ENCODE measurements around the gene CAV1.
A peak's percentile ranks its signal among the peaks of the same experiment; 100 is the strongest.

Gene CAV1

GRCh38 chr7:116535416-116535815 is 10.6 kb downstream of the CAV1 start:
- peaks cover 4 to 12% of the 10 kb centered on the region in 2 donors for H3K9me3 Mint-ChIP-seq
- H3K27me3 Mint-ChIP-seq = peaks cover 51% of the 10 kb centered on the region
- no peak overlapping the region for H3K4me3 Mint-ChIP-seq
- H3K27ac Mint-ChIP-seq = no peak overlapping the region
- no peaks in the 10 kb centered on the region for H3K4me1 Mint-ChIP-seq
- ATAC-seq (no peak), DNase-seq (no peak)

GRCh38 chr7:116538138-116538537 is 13.3 kb downstream of the CAV1 start:
- no peak overlapping the region for H3K27ac Mint-ChIP-seq
- H3K9me3 Mint-ChIP-seq = peaks cover 4 to 12% of the 10 kb centered on the region in 2 donors
- no peaks in the 10 kb centered on the region for H3K4me1 Mint-ChIP-seq
- ATAC-seq (no peak), DNase-seq (no peak)
- H3K27me3 Mint-ChIP-seq = peaks cover 46% of the 10 kb centered on the region
- H3K4me3 Mint-ChIP-seq = no peak overlapping the region

GRCh38 chr7:116539879-116540278 is 15.0 kb downstream of the CAV1 start:
- Mint-ChIP-seq H3K27me3 (peaks cover 53% of the 10 kb centered on the region), H3K4me1 (no peaks in the 10 kb centered on the region), H3K9me3 (peaks cover 4 to 12% of the 10 kb centered on the region in 2 donors), H3K27ac (no peak overlapping the region), H3K4me3 (no peak overlapping the region)
- no peak for ATAC-seq
- no peak for DNase-seq

- Mint-ChIP-seq H3K27me3 (peaks cover 52% of the 10 kb centered on the region), H3K4me3 (no peak overlapping the region), H3K27ac (no peak overlapping the region), H3K4me1 (no peaks in the 10 kb centered on the region), H3K9me3 (peaks cover 4 to 12% of the 10 kb centered on the region in 2 donors)
- ATAC-seq (no peak), DNase-seq (no peak)
Measured at GRCh38 chr7:116540743-116541142, 15.9 kb downstream of the CAV1 start.

- H3K4me1 Mint-ChIP-seq = no peaks in the 10 kb centered on the region
- DNase-seq = no peak
- ATAC-seq = no peak
- peaks cover 52% of the 10 kb centered on the region for H3K27me3 Mint-ChIP-seq
- no peak overlapping the region for H3K27ac Mint-ChIP-seq
- peaks cover 4 to 12% of the 10 kb centered on the region in 2 donors for H3K9me3 Mint-ChIP-seq
- H3K4me3 Mint-ChIP-seq = no peak overlapping the region
Measured at GRCh38 chr7:116541951-116542350, 17.1 kb downstream of the CAV1 start.

- Mint-ChIP-seq H3K9me3 (peaks cover 4 to 12% of the 10 kb centered on the region in 2 donors), H3K4me3 (no peak overlapping the region), H3K27ac (no peak overlapping the region), H3K4me1 (no peaks in the 10 kb centered on the region), H3K27me3 (peaks cover 51% of the 10 kb centered on the region)
- DNase-seq (no peak), ATAC-seq (no peak)
Measured at GRCh38 chr7:116542618-116543017, 17.8 kb downstream of the CAV1 start.

GRCh38 chr7:116543664-116544063 is 18.8 kb downstream of the CAV1 start:
- H3K4me3 Mint-ChIP-seq = no peak overlapping the region
- no peak overlapping the region for H3K27ac Mint-ChIP-seq
- DNase-seq = no peak
- H3K9me3 Mint-ChIP-seq = peaks cover 4 to 8% of the 10 kb centered on the region in 2 donors
- peaks cover 51% of the 10 kb centered on the region for H3K27me3 Mint-ChIP-seq
- no peak for ATAC-seq
- no peaks in the 10 kb centered on the region for H3K4me1 Mint-ChIP-seq

- no peak overlapping the region for H3K4me3 Mint-ChIP-seq
- no peaks in the 10 kb centered on the region for H3K4me1 Mint-ChIP-seq
- H3K27me3 Mint-ChIP-seq = peaks cover 47% of the 10 kb centered on the region
- H3K27ac Mint-ChIP-seq = no peak overlapping the region
- H3K9me3 Mint-ChIP-seq = no peaks in the 10 kb centered on the region
- no peak for DNase-seq
- ATAC-seq = no peak
Measured at GRCh38 chr7:116544487-116544886, 19.7 kb downstream of the CAV1 start.

GRCh38 chr7:116545411-116545993 is 20.7 kb downstream of the CAV1 start:
- H3K9me3 Mint-ChIP-seq = no peaks in the 10 kb centered on the region
- DNase-seq (no peak), ATAC-seq (no peak)
- no peaks in the 10 kb centered on the region for H3K4me1 Mint-ChIP-seq
- no peak overlapping the region for H3K27ac Mint-ChIP-seq
- peaks cover 43% of the 10 kb centered on the region for H3K27me3 Mint-ChIP-seq
- H3K4me3 Mint-ChIP-seq = no peak overlapping the region

GRCh38 chr7:116546054-116546453 is 21.2 kb downstream of the CAV1 start:
- H3K4me3 Mint-ChIP-seq = no peak overlapping the region
- H3K27me3 Mint-ChIP-seq = peaks cover 37% of the 10 kb centered on the region
- no peaks in the 10 kb centered on the region for H3K4me1 Mint-ChIP-seq
- ATAC-seq = no peak
- no peak overlapping the region for H3K27ac Mint-ChIP-seq
- H3K9me3 Mint-ChIP-seq = no peaks in the 10 kb centered on the region
- DNase-seq = no peak

- no peak for ATAC-seq
- DNase-seq = no peak
Measured at GRCh38 chr7:116546916-116547315, 22.1 kb downstream of the CAV1 start.

GRCh38 chr7:116547347-116547746 is 22.5 kb downstream of the CAV1 start:
- Mint-ChIP-seq H3K4me1 (no peaks in the 10 kb centered on the region), H3K27ac (no peak overlapping the region), H3K27me3 (peaks cover 34% of the 10 kb centered on the region), H3K4me3 (no peak overlapping the region), H3K9me3 (no peaks in the 10 kb centered on the region)
- DNase-seq = no peak
- no peak for ATAC-seq

More at GRCh38 chr7:116546916-116547315, 22.1 kb downstream of the CAV1 start:
- no peak overlapping the region for H3K4me3 Mint-ChIP-seq
- no peak overlapping the region for H3K27ac Mint-ChIP-seq
- H3K27me3 Mint-ChIP-seq = peaks cover 34% of the 10 kb centered on the region
- no peaks in the 10 kb centered on the region for H3K9me3 Mint-ChIP-seq
- no peaks in the 10 kb centered on the region for H3K4me1 Mint-ChIP-seq

GRCh38 chr7:116548506-116548905 is 23.7 kb downstream of the CAV1 start:
- no peaks in the 10 kb centered on the region for H3K9me3 Mint-ChIP-seq
- DNase-seq = no peak
- H3K27me3 Mint-ChIP-seq = peaks cover 35% of the 10 kb centered on the region
- ATAC-seq = peak; percentile 12
- H3K27ac Mint-ChIP-seq = no peak overlapping the region
- no peaks in the 10 kb centered on the region for H3K4me1 Mint-ChIP-seq
- H3K4me3 Mint-ChIP-seq = no peak overlapping the region

GRCh38 chr7:116549370-116549769 is 24.5 kb downstream of the CAV1 start:
- Mint-ChIP-seq H3K27ac (no peak overlapping the region), H3K27me3 (peaks cover 40% of the 10 kb centered on the region), H3K9me3 (no peaks in the 10 kb centered on the region), H3K4me1 (no peaks in the 10 kb centered on the region), H3K4me3 (no peak overlapping the region)
- ATAC-seq (no peak), DNase-seq (no peak)

- no peak overlapping the region for H3K27ac Mint-ChIP-seq
- no peaks in the 10 kb centered on the region for H3K4me1 Mint-ChIP-seq
- peaks cover 43% of the 10 kb centered on the region for H3K27me3 Mint-ChIP-seq
- DNase-seq (no peak), ATAC-seq (no peak)
- H3K4me3 Mint-ChIP-seq = no peak overlapping the region
- H3K9me3 Mint-ChIP-seq = no peaks in the 10 kb centered on the region
Measured at GRCh38 chr7:116551692-116552091, 26.9 kb downstream of the CAV1 start.

- no peak overlapping the region for H3K27ac Mint-ChIP-seq
- ATAC-seq (no peak), DNase-seq (no peak)
- H3K4me3 Mint-ChIP-seq = no peak overlapping the region
- no peaks in the 10 kb centered on the region for H3K4me1 Mint-ChIP-seq
- no peaks in the 10 kb centered on the region for H3K9me3 Mint-ChIP-seq
- H3K27me3 Mint-ChIP-seq = peaks cover 49% of the 10 kb centered on the region
Measured at GRCh38 chr7:116552602-116553001, 27.8 kb downstream of the CAV1 start.
